DND-41 (cell line): Measurements from ENCODE around the gene KLF15.

ENCODE experiments used
- EZH2 ChIP-seq: IDR thresholded peaks from 3 replicates; pipeline ENCODE4 v1.6.1; 2012; ENCODE audit warnings: borderline replicate concordance, low read depth, mild to moderate bottlenecking, moderate library complexity, low read length, inconsistent platforms; ENCODE audit not compliant: severe bottlenecking
- TF ChIP-seq, protein P1 (sequence below): IDR thresholded peaks from 2 replicates; pipeline ENCODE4 v1.5.1; 2012; ENCODE audit warnings: borderline replicate concordance, low read length, moderate library complexity, mild to moderate bottlenecking; ENCODE audit not compliant: poor library complexity, severe bottlenecking; ENCODE audit errors: extremely low read depth

DNA sequence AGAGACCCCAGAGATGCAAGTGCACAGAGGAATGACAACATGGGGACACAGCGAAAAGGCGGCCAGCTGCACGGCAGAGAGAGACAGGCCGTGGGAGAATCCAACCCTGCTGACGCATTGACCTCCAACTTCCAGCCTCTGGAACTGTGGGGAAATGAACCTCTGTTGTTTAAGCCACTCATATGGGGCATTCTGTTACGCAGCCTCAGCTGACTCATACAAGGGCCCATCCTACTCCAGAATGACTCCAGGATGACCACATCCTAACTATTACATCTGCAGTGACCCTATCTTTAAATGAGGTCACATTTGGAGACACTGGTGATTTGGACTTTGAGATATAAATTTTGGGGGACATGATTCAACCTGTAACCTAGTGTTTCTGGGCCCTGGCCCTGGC is 44.0 kb downstream of the KLF15 start:
- TF ChIP-seq, protein P1, sequence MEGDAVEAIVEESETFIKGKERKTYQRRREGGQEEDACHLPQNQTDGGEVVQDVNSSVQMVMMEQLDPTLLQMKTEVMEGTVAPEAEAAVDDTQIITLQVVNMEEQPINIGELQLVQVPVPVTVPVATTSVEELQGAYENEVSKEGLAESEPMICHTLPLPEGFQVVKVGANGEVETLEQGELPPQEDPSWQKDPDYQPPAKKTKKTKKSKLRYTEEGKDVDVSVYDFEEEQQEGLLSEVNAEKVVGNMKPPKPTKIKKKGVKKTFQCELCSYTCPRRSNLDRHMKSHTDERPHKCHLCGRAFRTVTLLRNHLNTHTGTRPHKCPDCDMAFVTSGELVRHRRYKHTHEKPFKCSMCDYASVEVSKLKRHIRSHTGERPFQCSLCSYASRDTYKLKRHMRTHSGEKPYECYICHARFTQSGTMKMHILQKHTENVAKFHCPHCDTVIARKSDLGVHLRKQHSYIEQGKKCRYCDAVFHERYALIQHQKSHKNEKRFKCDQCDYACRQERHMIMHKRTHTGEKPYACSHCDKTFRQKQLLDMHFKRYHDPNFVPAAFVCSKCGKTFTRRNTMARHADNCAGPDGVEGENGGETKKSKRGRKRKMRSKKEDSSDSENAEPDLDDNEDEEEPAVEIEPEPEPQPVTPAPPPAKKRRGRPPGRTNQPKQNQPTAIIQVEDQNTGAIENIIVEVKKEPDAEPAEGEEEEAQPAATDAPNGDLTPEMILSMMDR: no peak
- no peak for TF ChIP-seq EZH2
